GM21737 (cell line): ENCODE data around the gene FAM133A.

Source experiments
- ATAC-seq: cut with Tn5 transposase; IDR thresholded peaks from one replicate; pipeline ENCODE4 v1.9.1; 2021; ENCODE audit warnings: mild to moderate bottlenecking, moderate library complexity; ENCODE audit not compliant: unreplicated experiment

Gene FAM133A

GRCh38 chrX:93673869-93674271, at the start of gene FAM133A:
Gene FAM133A, plus strand, starts transcription at chrX:93674206. Its CDS starts 35,214 bp downstream, at chrX:93709420.
- ATAC-seq: no peak

GRCh38 chrX:93637591-93637990, 36.4 kb upstream of the FAM133A start:
- ATAC-seq: no peak

DNA sequence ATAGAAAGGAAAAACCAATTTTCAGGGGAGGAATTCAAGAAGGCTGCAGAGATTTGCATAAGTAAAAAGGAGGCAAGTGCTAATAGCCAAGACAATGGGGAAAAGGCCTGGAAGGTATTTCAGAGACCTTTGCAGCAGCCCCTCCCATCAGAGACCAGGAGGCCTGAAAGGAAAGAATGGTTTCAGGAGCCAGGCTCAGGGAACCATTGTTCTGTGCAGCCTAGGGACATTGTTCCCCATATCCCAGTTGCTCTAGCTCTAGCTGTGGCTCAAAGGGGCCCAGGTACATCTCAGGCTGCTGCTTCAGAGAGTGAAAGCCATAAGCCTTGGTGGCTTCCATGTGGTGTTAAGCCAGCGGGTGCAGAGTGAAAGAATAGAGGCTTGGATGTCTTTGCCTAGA, 24.6 kb upstream of the FAM133A start:
- no peak for ATAC-seq

GRCh38 chrX:93660575-93660974, 13.4 kb upstream of the FAM133A start:
- ATAC-seq: no peak

DNA sequence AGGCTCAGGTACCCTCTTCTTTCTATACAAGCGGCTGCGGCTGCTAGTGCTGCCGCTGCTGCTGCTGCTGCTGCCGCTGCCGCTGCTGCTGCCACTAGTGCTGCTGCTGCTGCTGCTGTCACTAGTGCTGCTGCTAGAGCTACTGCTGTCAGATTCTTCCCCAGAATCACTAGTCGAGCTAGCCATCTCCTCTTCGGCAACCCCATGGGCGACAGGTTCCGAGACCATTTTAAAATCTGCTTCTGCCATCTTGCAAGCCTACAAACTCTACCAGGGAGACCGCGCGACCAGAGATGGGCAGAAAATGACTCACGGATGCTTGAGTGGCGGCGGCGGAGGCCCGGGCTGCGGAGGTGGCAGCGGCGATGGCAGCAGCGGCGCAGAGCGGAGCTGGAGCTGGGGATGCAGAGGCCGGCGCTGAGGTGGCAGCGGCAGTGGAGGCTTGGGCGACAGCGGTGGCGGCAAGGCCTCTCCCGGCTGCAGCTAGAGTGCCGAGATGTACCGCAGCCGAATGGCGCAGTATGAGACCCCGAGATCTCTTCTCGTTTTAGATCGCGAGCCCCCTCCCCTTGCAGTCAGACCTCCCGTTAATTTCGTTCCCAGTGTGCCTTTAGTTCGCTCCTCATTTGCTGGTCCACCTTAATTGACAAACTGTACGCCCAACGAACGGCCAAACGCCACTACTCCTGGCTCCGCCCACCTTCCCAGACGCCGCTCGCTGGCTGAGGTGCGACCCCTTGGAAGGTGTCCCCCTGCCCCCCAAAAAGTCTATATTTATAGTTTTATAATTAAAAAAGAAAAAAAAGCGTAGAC, 744 bp upstream of the FAM133A start, which contains the start of gene NAP1L3:
Gene NAP1L3 (minus strand): TSS at position 523 of the 813 bp plus-strand sequence. CDS start 274 bp downstream, at position 249.
- ATAC-seq: no peak

GRCh38 chrX:93695981-93696380, 22.0 kb downstream of the FAM133A start:
- no peak for ATAC-seq

GRCh38 chrX:93703701-93704100, 29.7 kb downstream of the FAM133A start:
- no peak for ATAC-seq

GRCh38 chrX:93711076-93711475, 37.1 kb downstream of the FAM133A start:
- ATAC-seq: no peak

DNA sequence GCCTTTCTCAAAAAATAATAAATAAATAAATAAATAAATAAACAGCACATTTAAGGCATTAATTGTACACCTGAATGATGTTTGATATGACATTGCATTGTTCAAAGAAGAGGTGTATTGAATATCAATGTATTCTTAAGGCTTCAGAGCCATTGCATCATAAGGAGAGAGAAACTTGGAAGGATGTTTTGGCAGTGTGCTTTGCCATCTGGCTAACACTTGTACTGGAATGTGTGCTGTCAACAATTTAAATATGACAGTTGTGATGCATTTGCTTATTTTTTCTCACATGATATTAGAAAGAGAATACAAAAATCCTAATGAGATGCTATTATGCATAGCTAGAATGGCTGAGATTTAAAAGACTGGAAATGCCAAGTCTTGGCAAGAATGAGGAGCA, 67.8 kb downstream of the FAM133A start:
- ATAC-seq: no peak

GRCh38 chrX:93760163-93760562, 86.2 kb downstream of the FAM133A start:
- ATAC-seq: no peak
